HepG2 (cell line): ENCODE results near the gene P2RY6. TPM values are rescaled to one million over a fixed set of nuclear protein-coding genes. Genes with fewer than 3 reads are reported as not detected.

Source experiments
- ATAC-seq: fragments of 200-7000 bp; cut with Tn5 transposase; 3 replicates; pipeline ENCODE4 v1.9.1; 2020; ENCODE audit warnings: mild to moderate bottlenecking, moderate library complexity
- BruUV-seq: library from RNA; stranded (reverse); fragments of 400-500 nt; replicated peaks from 2 replicates; lab custom pipeline; 2021; lab: Mats Ljungman, UMichigan
- CTCF ChIA-PET: fragments of 300-600 bp; formaldehyde crosslinking; extraction: SDS; loops from one replicate; lab custom pipeline; 2021; ENCODE audit warnings: low total read pairs, inconsistent platforms, low intra/inter-chr PET ratio; lab: Yijun Ruan, JAX
- POLR2A ChIA-PET: fragments of 350-600 bp; sonication (Branson Sonifier 250); formaldehyde crosslinking; loops from one replicate; lab custom pipeline; 2020; ENCODE audit warnings: antibody characterized with exemption, inconsistent platforms; lab: Yijun Ruan, JAX
- DNase-seq: peaks from one replicate; pipeline ENCODE4 v3.0.0-alpha.2; 2015; ENCODE audit warnings: low spot score
- FAIRE-seq: peaks from 3 replicates; lab custom pipeline; 2011; peaks lifted over from hg19 to GRCh38; lab: Jason Lieb, UNC
- H2AFZ ChIP-seq: one replicate; pipeline ENCODE4 v1.6.1; 2011; ENCODE audit warnings: low read length, inconsistent platforms
- H3K27ac ChIP-seq: fragments of 300-600 bp; 3 replicates; pipeline ENCODE4 v1.8.0; 2011; ENCODE audit warnings: mixed run types, mild to moderate bottlenecking, mixed read lengths, low read length, inconsistent platforms; ENCODE audit not compliant: insufficient read depth; ENCODE audit errors: extremely low read length
- H3K27me3 ChIP-seq, 2 experiments: fragments of 200-600 bp in 1 of 2; 2 replicates in 1 of 2; 3 replicates in 1 of 2; pipeline versions ENCODE4 v1.6.0 to v1.8.0; 2011; ENCODE audit warnings: low read length in 2 of 2, mild to moderate bottlenecking in 2 of 2, moderate library complexity in 2 of 2, inconsistent platforms in 1 of 2; ENCODE audit not compliant: insufficient read depth in 2 of 2, control insufficient read depth in 1 of 2
- H3K36me3 ChIP-seq, 2 experiments: fragments of 200-600 bp in 1 of 2; replicated peaks in 1 of 2; 2 replicates in 1 of 2; 3 replicates in 1 of 2; pipeline versions ENCODE4 v1.5.1 to v1.8.0; 2011; ENCODE audit warnings: low read length in 2 of 2, inconsistent platforms in 1 of 2; ENCODE audit not compliant: insufficient read depth in 2 of 2, control insufficient read depth in 1 of 2
- H3K4me1 ChIP-seq: 2 replicates; pipeline ENCODE4 v1.5.1; 2012; ENCODE audit warnings: low read length, inconsistent platforms; ENCODE audit not compliant: insufficient read depth
- H3K4me2 ChIP-seq: 2 replicates; pipeline ENCODE4 v1.6.0; 2011; ENCODE audit warnings: low read depth, low read length, inconsistent platforms
- H3K4me3 ChIP-seq, 3 experiments: fragments of 200-600 bp in 1 of 3; sonication (generic), shearing (Covaris generic) in 1 of 3; replicated peaks in 1 of 3; 2 replicates each; pipeline ENCODE4 v1.5.1; 2011 to 2016; ENCODE audit warnings: low read length in 3 of 3, inconsistent platforms in 2 of 3, low read depth in 2 of 3, mild to moderate bottlenecking in 2 of 3, control low read depth in 1 of 3, mixed read lengths in 1 of 3; ENCODE audit not compliant: insufficient read depth in 1 of 3
- H3K79me2 ChIP-seq: one replicate; pipeline ENCODE4 v1.6.1; 2011; ENCODE audit warnings: low read length, inconsistent platforms; ENCODE audit not compliant: insufficient read depth
- H3K9ac ChIP-seq: 2 replicates; pipeline ENCODE4 v1.6.0; 2011; ENCODE audit warnings: mild to moderate bottlenecking, low read depth, low read length, inconsistent platforms; ENCODE audit not compliant: insufficient read depth
- H3K9me3 ChIP-seq: 2 replicates; pipeline ENCODE4 v1.5.1; 2012; ENCODE audit warnings: mild to moderate bottlenecking, low read length
- H4K20me1 ChIP-seq: 2 replicates; pipeline ENCODE4 v1.6.0; 2011; ENCODE audit warnings: inconsistent platforms, mild to moderate bottlenecking, low read length, moderate library complexity; ENCODE audit not compliant: insufficient read depth
- DMAP1 ChIP-seq: IDR thresholded peaks from 2 replicates; pipeline ENCODE4 v1.6.1; 2016
- FOXO1 ChIP-seq: sonication (generic); formaldehyde crosslinking; IDR thresholded peaks from 2 replicates; pipeline ENCODE4 v1.4.0; 2020; ENCODE audit warnings: missing genetic modification reagents
- GATAD2A ChIP-seq: IDR thresholded peaks from 2 replicates; pipeline ENCODE4 v1.6.1; 2016
- HDAC6 ChIP-seq: fragments of 200-600 bp; sonication (generic); IDR thresholded peaks from 2 replicates; pipeline ENCODE4 v1.7.0; 2017; ENCODE audit warnings: mild to moderate bottlenecking, antibody characterized with exemption, low read length, low read depth
- HOXA7 ChIP-seq: sonication (generic); formaldehyde crosslinking; IDR thresholded peaks from 2 replicates; pipeline ENCODE4 v1.8.1; 2022; ENCODE audit warnings: mild to moderate bottlenecking, missing genetic modification reagents, moderate library complexity
- KLF9 ChIP-seq: IDR thresholded peaks from 2 replicates; pipeline ENCODE4 v1.6.1; 2016; ENCODE audit warnings: low read depth
- NFRKB ChIP-seq: fragments of 450-650 bp; IDR thresholded peaks from 2 replicates; pipeline ENCODE4 v1.6.1; 2017
- RBAK ChIP-seq: sonication (generic); formaldehyde crosslinking; IDR thresholded peaks from 2 replicates; pipeline ENCODE4 v1.5.1; 2020; ENCODE audit warnings: mild to moderate bottlenecking, missing genetic modification reagents
- RELA ChIP-seq: sonication (generic); formaldehyde crosslinking; IDR thresholded peaks from 2 replicates; pipeline ENCODE4 v1.4.0; 2020; ENCODE audit warnings: missing genetic modification reagents
- U2AF2 ChIP-seq: fragments of 200-400 bp; formaldehyde crosslinking; IDR thresholded peaks from 2 replicates; pipeline ENCODE4 v1.6.1; 2017; ENCODE audit warnings: low read depth, mild to moderate bottlenecking, low read length
- ZNF136 ChIP-seq: sonication (generic); formaldehyde crosslinking; IDR thresholded peaks from 2 replicates; pipeline ENCODE4 v1.8.1; 2022; ENCODE audit warnings: low read depth, mild to moderate bottlenecking, moderate library complexity, missing genetic modification reagents
- ZNF275 ChIP-seq: sonication (generic); formaldehyde crosslinking; IDR thresholded peaks from 2 replicates; pipeline ENCODE4 v1.8.0; 2022; ENCODE audit warnings: missing genetic modification reagents, mild to moderate bottlenecking, inconsistent platforms, borderline replicate concordance
- ZNF329 ChIP-seq: sonication (generic); formaldehyde crosslinking; IDR thresholded peaks from 2 replicates; pipeline ENCODE4 v1.9.0; 2021; ENCODE audit warnings: low read depth, mild to moderate bottlenecking, missing genetic modification reagents
- ZNF530 ChIP-seq: sonication (generic); formaldehyde crosslinking; IDR thresholded peaks from 2 replicates; pipeline ENCODE4 v1.5.0; 2020; ENCODE audit warnings: low read depth, mild to moderate bottlenecking, missing genetic modification reagents
- ZSCAN25 ChIP-seq: sonication (generic); formaldehyde crosslinking; IDR thresholded peaks from 2 replicates; pipeline ENCODE4 v1.8.0; 2022; ENCODE audit warnings: mild to moderate bottlenecking, missing genetic modification reagents
- ZSCAN9 ChIP-seq: IDR thresholded peaks from 2 replicates; pipeline ENCODE4 v1.6.1; 2016; ENCODE audit warnings: borderline replicate concordance
- WGBS: methylation state at CpG from one replicate; pipeline ENCODE4 v1.1.6; 2017; ENCODE audit warnings: low lambda C conversion rate; 5-methylcytosine and 5-hydroxymethylcytosine counted together
- in situ Hi-C: cut with HindIII; loops from 2 replicates; pipeline ENCODE4 v1.10.0; 2017; ENCODE audit warnings: low pct_unique_long_range_greater_than_20kb; ENCODE audit not compliant: extremely low pct_ligation_motif_present
- intact Hi-C: fragments of 100-400 bp; cut with micrococcal nuclease; formaldehyde crosslinking; loops from one replicate; pipeline ENCODE4 v1.10.0; 2022; ENCODE audit not compliant: unreplicated experiment
- polyA plus RNA-seq, 8 experiments: library from polyadenylated mRNA; depleted of rRNA in 3 of 8; stranded (reverse) in 7 of 8; unstranded in 1 of 8; fragments of >200 nt; fragmentation: Illumina TruSeq in 4 of 8; extraction: Trizol in 4 of 8; gene quantifications; 2 replicates each; pipeline versions ENCODE4 v1.2.1 to v1.2.3, GENCODE V29; 2011 to 2016; ENCODE audit warnings: low read depth in 4 of 8, missing spikeins in 1 of 8, mixed read lengths in 1 of 8; ENCODE audit not compliant: insufficient read depth in 1 of 8
- total RNA-seq, 5 experiments: library from RNA; depleted of rRNA; stranded (reverse); fragments of >200 nt; fragmentation: Illumina TruSeq; extraction: Trizol; gene quantifications; 2 replicates each; pipeline ENCODE4 v1.2.3, GENCODE V29; 2016; ENCODE audit warnings: low read depth in 1 of 5
- TF ChIP-seq, protein P1 (sequence below), 2 experiments: sonication (generic) in 1 of 2; formaldehyde crosslinking in 1 of 2; IDR thresholded peaks; 2 replicates each; pipeline versions ENCODE4 v1.4.0 to v1.6.1; 2018 to 2020; ENCODE audit warnings: missing genetic modification reagents in 2 of 2, borderline replicate concordance in 1 of 2, low read depth in 1 of 2, mild to moderate bottlenecking in 1 of 2, missing biosample characterization in 1 of 2
- TF ChIP-seq, protein P2 (sequence below): sonication (generic); formaldehyde crosslinking; conservative IDR thresholded peaks from 2 replicates; pipeline ENCODE4 v1.8.1; 2023; ENCODE audit warnings: missing genetic modification reagents
- TF ChIP-seq, protein P3 (sequence below): sonication (generic); formaldehyde crosslinking; IDR thresholded peaks from 2 replicates; pipeline ENCODE4 v1.5.0; 2020; ENCODE audit warnings: mild to moderate bottlenecking, missing genetic modification reagents

P2RY6 gene
- total and polyA plus RNA-seq, 2 of the 13 experiments (the other 11 are each of a cell fraction or from before 2014, with no cell fraction given): 0.09 to 0.29 TPM

- no peak for DNase-seq
- no peak for FAIRE-seq
- H3K4me3 ChIP-seq: no peak overlapping the region
- POLR2A ChIA-PET: interaction anchor here (1.0 to 6.2 kb wide), 5 partner anchors 10 to 27 kb away, joined by 3 to 124 read pairs (median 6); partner anchors contain the start of gene ARHGEF17
- intact Hi-C loops (no loop called here), in situ Hi-C loops (no loop called here)
- BruUV-seq: no TSS peak
- H2AFZ ChIP-seq: no peak overlapping the region
- H3K27me3 ChIP-seq: no peaks in the 10 kb centered on the region
- H3K36me3 ChIP-seq: peaks cover 4 to 23% of the 10 kb centered on the region in 2 experiments; a peak in 4 of 5 replicates
- H3K9me3 ChIP-seq: no peaks in the 10 kb centered on the region
- H3K4me2 ChIP-seq: no peak overlapping the region
- CTCF ChIA-PET: interaction anchor here (2.7 to 4.5 kb wide), 2 partner anchors 27 to 38 kb away, joined by 40 to 90 read pairs; partner anchors contain the start of gene ARHGEF17
- peaks cover 11% of the 10 kb centered on the region for H4K20me1 ChIP-seq
- peaks cover 67% of the 10 kb centered on the region for H3K4me1 ChIP-seq
- no peak overlapping the region for H3K9ac ChIP-seq
- ATAC-seq: no peak
- H3K79me2 ChIP-seq: peaks cover 46% of the 10 kb centered on the region
- no peak for TF ChIP-seq DMAP1 (CRISPR knock-in tag)
- no peak for TF ChIP-seq ZSCAN9 (CRISPR knock-in tag)
- TF ChIP-seq GATAD2A (CRISPR knock-in tag): no peak
- TF ChIP-seq HOXA7 (CRISPR knock-in tag): no peak
- no peak for TF ChIP-seq ZNF329 (CRISPR knock-in tag)
- TF ChIP-seq RBAK (CRISPR knock-in tag): no peak
- no peak for TF ChIP-seq FOXO1 (CRISPR knock-in tag)
- no peak for TF ChIP-seq ZSCAN25 (CRISPR knock-in tag)
- TF ChIP-seq KLF9 (CRISPR knock-in tag): no peak
- no peak for TF ChIP-seq NFRKB
- TF ChIP-seq ZNF275: no peak
- no peak for TF ChIP-seq U2AF2
- TF ChIP-seq RELA (CRISPR knock-in tag): no peak
- no peak for TF ChIP-seq ZNF530 (CRISPR knock-in tag)
- TF ChIP-seq, protein P1, sequence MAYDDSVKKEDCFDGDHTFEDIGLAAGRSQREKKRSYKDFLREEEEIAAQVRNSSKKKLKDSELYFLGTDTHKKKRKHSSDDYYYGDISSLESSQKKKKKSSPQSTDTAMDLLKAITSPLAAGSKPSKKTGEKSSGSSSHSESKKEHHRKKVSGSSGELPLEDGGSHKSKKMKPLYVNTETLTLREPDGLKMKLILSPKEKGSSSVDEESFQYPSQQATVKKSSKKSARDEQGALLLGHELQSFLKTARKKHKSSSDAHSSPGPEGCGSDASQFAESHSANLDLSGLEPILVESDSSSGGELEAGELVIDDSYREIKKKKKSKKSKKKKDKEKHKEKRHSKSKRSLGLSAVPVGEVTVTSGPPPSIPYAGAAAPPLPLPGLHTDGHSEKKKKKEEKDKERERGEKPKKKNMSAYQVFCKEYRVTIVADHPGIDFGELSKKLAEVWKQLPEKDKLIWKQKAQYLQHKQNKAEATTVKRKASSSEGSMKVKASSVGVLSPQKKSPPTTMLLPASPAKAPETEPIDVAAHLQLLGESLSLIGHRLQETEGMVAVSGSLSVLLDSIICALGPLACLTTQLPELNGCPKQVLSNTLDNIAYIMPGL (CRISPR knock-in tag; IDR thresholded peaks at IDR 0.05; ENCODE audit: borderline replicate concordance in 1 of 2, low read depth in 1 of 2): no peak
- no peak for TF ChIP-seq HDAC6
- TF ChIP-seq, protein P2, sequence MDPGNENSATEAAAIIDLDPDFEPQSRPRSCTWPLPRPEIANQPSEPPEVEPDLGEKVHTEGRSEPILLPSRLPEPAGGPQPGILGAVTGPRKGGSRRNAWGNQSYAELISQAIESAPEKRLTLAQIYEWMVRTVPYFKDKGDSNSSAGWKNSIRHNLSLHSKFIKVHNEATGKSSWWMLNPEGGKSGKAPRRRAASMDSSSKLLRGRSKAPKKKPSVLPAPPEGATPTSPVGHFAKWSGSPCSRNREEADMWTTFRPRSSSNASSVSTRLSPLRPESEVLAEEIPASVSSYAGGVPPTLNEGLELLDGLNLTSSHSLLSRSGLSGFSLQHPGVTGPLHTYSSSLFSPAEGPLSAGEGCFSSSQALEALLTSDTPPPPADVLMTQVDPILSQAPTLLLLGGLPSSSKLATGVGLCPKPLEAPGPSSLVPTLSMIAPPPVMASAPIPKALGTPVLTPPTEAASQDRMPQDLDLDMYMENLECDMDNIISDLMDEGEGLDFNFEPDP (CRISPR knock-in tag): no peak
- no peak for TF ChIP-seq ZNF136 (CRISPR knock-in tag)
- TF ChIP-seq, protein P3, sequence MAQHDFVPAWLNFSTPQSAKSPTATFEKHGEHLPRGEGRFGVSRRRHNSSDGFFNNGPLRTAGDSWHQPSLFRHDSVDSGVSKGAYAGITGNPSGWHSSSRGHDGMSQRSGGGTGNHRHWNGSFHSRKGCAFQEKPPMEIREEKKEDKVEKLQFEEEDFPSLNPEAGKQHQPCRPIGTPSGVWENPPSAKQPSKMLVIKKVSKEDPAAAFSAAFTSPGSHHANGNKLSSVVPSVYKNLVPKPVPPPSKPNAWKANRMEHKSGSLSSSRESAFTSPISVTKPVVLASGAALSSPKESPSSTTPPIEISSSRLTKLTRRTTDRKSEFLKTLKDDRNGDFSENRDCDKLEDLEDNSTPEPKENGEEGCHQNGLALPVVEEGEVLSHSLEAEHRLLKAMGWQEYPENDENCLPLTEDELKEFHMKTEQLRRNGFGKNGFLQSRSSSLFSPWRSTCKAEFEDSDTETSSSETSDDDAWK: no peak
- peak overlapping the region; percentile 98 for H3K27ac ChIP-seq
- WGBS: 73% methylated on average over 2 of the region's 4 CpGs
These were observed 61.7 kb downstream of the P2RY6 start for GRCh38 chr11:73333640-73334383.
